Umbilical cord (tissue), 2 donors: ENCODE data around the gene FGF5. TPM values are rescaled to one million over a fixed set of nuclear protein-coding genes. Genes with fewer than 3 reads are reported as not detected.

Experiments used
- DNase-seq: peaks from one replicate; pipeline ENCODE4 v3.0.0-alpha.2; 2015; ENCODE audit warnings: low spot score
- total RNA-seq: library from RNA; depleted of rRNA; stranded (reverse); fragments of >200 nt; gene quantifications from one replicate; pipeline ENCODE4 v1.2.3, GENCODE V29; 2014; ENCODE audit warnings: low replicate concordance; ENCODE audit not compliant: insufficient read depth

FGF5 gene
- total RNA-seq, 1 donor from 2014 or later, result 1.9 TPM

DNA sequence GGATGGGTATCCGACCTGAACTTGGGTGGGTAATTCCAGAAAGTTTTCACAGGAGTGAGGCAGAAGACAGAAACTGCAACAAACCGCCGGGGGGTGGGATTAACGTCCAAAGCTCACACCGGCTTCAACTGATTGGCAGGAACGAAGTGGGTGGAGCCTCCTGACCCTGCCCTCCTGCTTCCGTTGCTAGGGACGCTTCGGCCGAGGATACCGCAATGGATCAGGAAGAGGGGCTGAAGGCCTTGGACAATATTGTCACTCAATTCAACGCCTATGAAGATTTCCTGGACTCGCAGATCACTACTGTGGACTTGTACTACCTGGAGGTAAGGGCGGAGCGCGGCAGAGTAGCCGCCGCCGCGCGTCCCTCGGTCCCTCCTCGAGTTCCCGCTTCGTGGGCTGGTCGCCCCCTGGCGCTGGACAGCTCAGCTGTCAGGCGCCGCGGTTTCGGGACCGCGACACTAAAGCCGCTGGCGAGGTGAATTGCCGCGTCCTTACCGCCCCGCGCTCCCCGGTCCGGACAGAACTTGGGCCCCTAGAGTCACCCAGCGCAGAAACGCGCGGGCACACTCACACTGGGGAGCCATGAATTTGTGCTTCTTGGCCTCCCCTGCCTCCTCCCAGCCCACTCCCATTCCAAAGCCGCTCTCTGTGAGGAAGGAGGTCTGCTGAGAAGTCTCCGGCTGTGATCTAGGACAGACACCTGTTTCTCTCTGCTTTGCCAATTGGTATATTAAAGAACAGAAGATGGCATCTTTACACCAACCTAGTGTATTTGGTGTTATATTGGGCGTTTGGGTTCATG, 69.3 kb downstream of the FGF5 start, which contains the start of gene CFAP299:
CFAP299 (plus strand) TSS at position 177 of the 805 bp plus-strand sequence.
- peak; percentile 73 for DNase-seq

DNA sequence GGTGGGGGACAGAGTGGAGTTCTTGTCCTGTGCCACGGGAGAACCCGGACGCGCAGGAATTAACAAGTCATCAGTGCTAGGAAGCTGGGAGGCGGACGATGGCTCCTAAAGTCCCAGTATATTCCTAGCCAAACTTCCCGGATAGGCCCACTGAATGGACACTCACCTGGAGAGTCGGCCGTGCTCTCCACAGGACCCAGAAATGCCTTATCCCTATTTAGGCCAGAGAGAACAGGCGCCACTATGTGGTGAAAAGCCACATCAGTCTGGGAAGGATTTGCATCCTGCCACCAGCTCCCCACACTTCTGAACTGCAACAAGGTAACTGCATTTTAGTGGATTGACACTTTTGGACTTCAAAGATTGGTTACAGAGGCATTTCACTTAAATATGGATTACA, 70.1 kb downstream of the FGF5 start:
- no peak for DNase-seq

DNA sequence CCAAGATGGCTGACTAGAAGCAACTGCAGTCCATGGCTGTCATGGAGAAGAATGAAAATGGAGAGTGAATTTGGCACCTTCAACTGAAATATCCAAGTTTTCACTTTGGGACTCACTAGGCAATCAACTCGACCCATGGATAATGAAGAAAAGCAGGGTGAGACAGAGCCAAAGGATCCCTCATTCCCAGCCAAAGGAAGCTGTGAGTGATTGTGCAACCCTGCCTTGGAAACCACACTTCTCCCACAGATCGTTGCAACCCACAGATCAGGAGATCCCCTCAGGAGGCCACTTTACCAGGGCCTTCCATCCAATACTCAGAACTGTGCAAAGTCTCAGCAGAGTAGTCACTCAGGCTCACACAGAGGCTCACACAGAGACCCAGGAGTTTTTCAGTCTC, 73.6 kb downstream of the FGF5 start:
- DNase-seq, result no peak

Other genes with a start within 250 kb of the FGF5 start
- gene ANTXR2, start 193.4 kb upstream of the FGF5 start, total RNA-seq, result 46.9 TPM
- 0.48 TPM for gene PRDM8, start 69.2 kb upstream of the FGF5 start, total RNA-seq
- 0.96 TPM for gene CFAP299, start 69.1 kb downstream of the FGF5 start, total RNA-seq